Endothelial cell of umbilical vein (primary cell): Measurements from ENCODE around the gene NPAS1. TPM values are rescaled to one million over a fixed set of nuclear protein-coding genes. Genes with fewer than 3 reads are reported as not detected.

Source experiments
- BruUV-seq: library from RNA; stranded (reverse); fragments of 400-500 nt; replicated peaks from 2 replicates; lab custom pipeline; 2021; lab: Mats Ljungman, UMichigan
- CTCF ChIA-PET: fragments of 300-600, 350-600 bp; sonication (Branson Sonifier 250); formaldehyde crosslinking; loops from one replicate; lab custom pipeline; 2021; ENCODE audit warnings: antibody characterized with exemption, inconsistent platforms; lab: Charles Lee
- POLR2A ChIA-PET: fragments of 300-600, 350-600 bp; sonication (Branson Sonifier 250); formaldehyde crosslinking; loops from one replicate; lab custom pipeline; 2021; ENCODE audit warnings: antibody characterized with exemption, inconsistent platforms; lab: Charles Lee
- DNase-seq: peaks from one replicate; pipeline ENCODE4 v3.0.0-alpha.2; 2011; ENCODE audit warnings: low read depth, low spot score
- FAIRE-seq: peaks from 2 replicates; lab custom pipeline; 2011; peaks lifted over from hg19 to GRCh38; lab: Jason Lieb, UNC
- H2AFZ ChIP-seq: 2 replicates; pipeline ENCODE4 v1.6.0; 2012; ENCODE audit warnings: low read depth, low read length, control low read depth, inconsistent platforms
- H3K27ac ChIP-seq: 2 replicates; pipeline ENCODE4 v1.5.1; 2011; ENCODE audit warnings: low read depth, mild to moderate bottlenecking, control low read depth, low read length, moderate library complexity; ENCODE audit not compliant: insufficient read depth
- H3K27me3 ChIP-seq, 2 experiments: 2 replicates each; pipeline versions ENCODE4 v1.6.0 to v1.6.1; 2011; ENCODE audit warnings: low read length in 2 of 2, mixed read lengths in 1 of 2; ENCODE audit not compliant: control insufficient read depth in 2 of 2, insufficient read depth in 2 of 2
- H3K36me3 ChIP-seq, 2 experiments: 2 replicates in 1 of 2; 3 replicates in 1 of 2; pipeline ENCODE4 v1.5.1; 2011; ENCODE audit warnings: low read length in 2 of 2, mild to moderate bottlenecking in 1 of 2, moderate library complexity in 1 of 2; ENCODE audit not compliant: control insufficient read depth in 2 of 2, insufficient read depth in 2 of 2; ENCODE audit errors: extremely low read depth in 1 of 2
- H3K4me1 ChIP-seq: 3 replicates; pipeline ENCODE4 v1.5.1; 2011; ENCODE audit warnings: mild to moderate bottlenecking, low read length; ENCODE audit not compliant: control insufficient read depth, insufficient read depth; ENCODE audit errors: extremely low read depth
- H3K4me2 ChIP-seq: 2 replicates; pipeline ENCODE4 v1.6.1; 2011; ENCODE audit warnings: low read length, control low read depth, mixed read lengths; ENCODE audit not compliant: insufficient read depth
- H3K4me3 ChIP-seq, 3 experiments: fragments of 200-600 bp in 1 of 3; sonication (generic), shearing (Covaris generic) in 1 of 3; replicated peaks in 1 of 3; 2 replicates each; pipeline ENCODE4 v1.5.1; 2011 to 2016; ENCODE audit warnings: control low read depth in 3 of 3, low read length in 3 of 3, mild to moderate bottlenecking in 2 of 3, inconsistent platforms in 1 of 3, low read depth in 1 of 3, moderate library complexity in 1 of 3; ENCODE audit not compliant: insufficient read depth in 1 of 3
- H3K79me2 ChIP-seq: 2 replicates; pipeline ENCODE4 v1.6.0; 2012; ENCODE audit warnings: low read length, inconsistent platforms; ENCODE audit not compliant: control insufficient read depth, insufficient read depth
- H3K9ac ChIP-seq: replicated peaks from 2 replicates; pipeline ENCODE3; 2011; ENCODE audit warnings: low read length, control low read depth; ENCODE audit not compliant: insufficient read depth; ENCODE audit errors: extremely low read depth
- H3K9me1 ChIP-seq: replicated peaks from 3 replicates; pipeline ENCODE4 v1.6.0; 2011; ENCODE audit warnings: mild to moderate bottlenecking, low read length; ENCODE audit not compliant: control insufficient read depth, insufficient read depth; ENCODE audit errors: extremely low read depth
- H3K9me3 ChIP-seq: replicated peaks from 2 replicates; pipeline ENCODE4 v1.5.1; 2012; ENCODE audit warnings: low read length, inconsistent platforms; ENCODE audit not compliant: control insufficient read depth, insufficient read depth
- H4K20me1 ChIP-seq: replicated peaks from 2 replicates; pipeline ENCODE3; 2011; ENCODE audit warnings: mild to moderate bottlenecking, low read length; ENCODE audit not compliant: control insufficient read depth, insufficient read depth; ENCODE audit errors: extremely low read depth
- CTCF ChIP-seq, 2 donors: IDR thresholded peaks; 1 replicate in 1 of 2; 2 replicates in 1 of 2; pipeline ENCODE4 v1.5.1; 2011; ENCODE audit warnings: low read length in 2 of 2, mild to moderate bottlenecking in 2 of 2, moderate library complexity in 2 of 2, control low read depth in 1 of 2, inconsistent platforms in 1 of 2, low read depth in 1 of 2; ENCODE audit not compliant: insufficient read depth in 1 of 2; ENCODE audit errors: extremely low read depth in 1 of 2
- EZH2 ChIP-seq: IDR thresholded peaks from 2 replicates; pipeline ENCODE4 v1.6.1; 2012; ENCODE audit warnings: borderline replicate concordance, low read depth, mild to moderate bottlenecking, moderate library complexity, low read length, inconsistent platforms; ENCODE audit not compliant: severe bottlenecking
- FOS ChIP-seq: IDR thresholded peaks from 2 replicates; pipeline ENCODE4 v1.6.1; 2011; ENCODE audit warnings: mild to moderate bottlenecking, low read length, moderate library complexity, borderline replicate concordance; ENCODE audit not compliant: insufficient read depth
- GATA2 ChIP-seq: IDR thresholded peaks from 2 replicates; pipeline ENCODE4 v1.7.0; 2011; ENCODE audit warnings: low read depth, mild to moderate bottlenecking, moderate library complexity, mixed read lengths, low read length; ENCODE audit not compliant: insufficient read length, insufficient read depth
- MAX ChIP-seq: IDR thresholded peaks from 2 replicates; pipeline ENCODE4 v1.6.1; 2011; ENCODE audit not compliant: insufficient read depth, insufficient read length
- MYC ChIP-seq: IDR thresholded peaks from one replicate; pipeline ENCODE4 v1.6.1; 2011; ENCODE audit warnings: mild to moderate bottlenecking, low read depth, low read length
- POLR2A ChIP-seq: IDR thresholded peaks from 2 replicates; pipeline ENCODE4 v1.6.1; 2012; ENCODE audit warnings: low read depth, mild to moderate bottlenecking, control low read depth, low read length
- dilution Hi-C: fragments of 300-500 bp; cut with MboI; formaldehyde crosslinking; loops from one replicate; pipeline ENCODE4 v1.15.0; 2019; ENCODE audit warnings: low sequenced_read_pairs; ENCODE audit not compliant: extremely low pct_ligation_motif_present
- intact Hi-C: fragments of 100-400 bp; cut with micrococcal nuclease; formaldehyde crosslinking; loops from one replicate; pipeline ENCODE4 v1.10.0; 2022
- polyA plus RNA-seq, 4 experiments: library from polyadenylated mRNA; depleted of rRNA in 3 of 4; stranded (reverse) in 3 of 4; unstranded in 1 of 4; fragments of >200 nt; gene quantifications; 2 replicates each; pipeline versions ENCODE4 v1.2.1 to v1.2.3, GENCODE V29; 2011 to 2012; ENCODE audit warnings: missing spikeins in 1 of 4
- total RNA-seq: library from RNA; stranded (reverse); gene quantifications from 2 replicates; pipeline ENCODE4 v1.2.3, GENCODE V29; 2021

Gene NPAS1
- total and polyA plus RNA-seq, 2 donors (not counting 3 experiments of a cell fraction or from before 2014, with no cell fraction given), result 0.18 to 0.62 TPM

- ChIA-PET POLR2A (no interaction called here), CTCF (interaction anchor here (0.7 to 3.9 kb wide), 9 partner anchors 10 to 226 kb away, joined by 3 to 126 read pairs (median 7); no protein-coding TSS in a partner anchor)
- Histone ChIP-seq H3K27me3 (no peaks in the 10 kb centered on the region), H3K4me1 (peaks cover 11% of the 10 kb centered on the region), H3K9me3 (no peaks in the 10 kb centered on the region), H3K36me3 (peaks cover 0 to 34% of the 10 kb centered on the region in 2 experiments), H3K79me2 (no peaks in the 10 kb centered on the region), H3K9ac (no peak overlapping the region), H3K4me2 (no peak overlapping the region), H3K27ac (no peak overlapping the region), H2AFZ (no peak overlapping the region), H3K4me3 (no peak overlapping the region), H3K9me1 (no peaks in the 10 kb centered on the region), H4K20me1 (no peaks in the 10 kb centered on the region)
- FAIRE-seq, result no peak
- DNase-seq, result no peak
- dilution Hi-C loops (no loop called here), intact Hi-C loops (no loop called here)
- BruUV-seq, result no TSS peak
- TF ChIP-seq POLR2A, result no peak
- no peak for TF ChIP-seq MYC
- no peak for TF ChIP-seq FOS
- no peak for TF ChIP-seq MAX
- no peak for TF ChIP-seq GATA2
- no peak for TF ChIP-seq EZH2
- TF ChIP-seq CTCF (IDR thresholded peaks at IDR 0.05; ENCODE audit: extremely low read depth in 1 of 2, insufficient read depth in 1 of 2, low read depth in 1 of 2, low read length in 2 of 2), result no peak
Measured at GRCh38 chr19:46992699-46993535, 26.7 kb upstream of the NPAS1 start.
